Upper lobe of right lung (tissue), 1 donor: Measurements from ENCODE around the gene FIGNL2. TPM values are rescaled to one million over a fixed set of nuclear protein-coding genes. Genes with fewer than 3 reads are reported as not detected.
A peak's percentile ranks its signal among the peaks of the same experiment; 100 is the strongest.

ENCODE experiments used
- ATAC-seq: fragments of 200-7000 bp; cut with Tn5 transposase; one replicate; pipeline ENCODE4 v1.9.1; 2020; ENCODE audit warnings: mild to moderate bottlenecking, moderate library complexity
- DNase-seq: peaks from one replicate; pipeline ENCODE4 v3.0.0-alpha.2; 2020
- H3K27ac ChIP-seq: fragments of 200-600 bp; one replicate; pipeline ENCODE4 v1.8.0; 2022
- H3K27me3 ChIP-seq: fragments of 200-600 bp; one replicate; pipeline ENCODE4 v1.8.0; 2022; ENCODE audit warnings: mild to moderate bottlenecking
- H3K36me3 ChIP-seq: fragments of 200-600 bp; one replicate; pipeline ENCODE4 v1.8.0; 2022
- H3K4me1 ChIP-seq: fragments of 200-600 bp; one replicate; pipeline ENCODE4 v1.8.0; 2022
- H3K4me3 ChIP-seq: fragments of 200-600 bp; one replicate; pipeline ENCODE4 v1.8.0; 2022; ENCODE audit warnings: mild to moderate bottlenecking
- H3K9me3 ChIP-seq: fragments of 200-600 bp; one replicate; pipeline ENCODE4 v1.8.0; 2022
- CTCF ChIP-seq: fragments of 200-600 bp; IDR thresholded peaks from one replicate; pipeline ENCODE4 v1.8.0; 2022; ENCODE audit warnings: antibody characterized with exemption
- intact Hi-C: fragments of 100-400 bp; cut with DNase I; formaldehyde crosslinking; loops from one replicate; pipeline ENCODE4 v1.11.0; 2022
- total RNA-seq: library from RNA; stranded (reverse); fragmentation: NEBNext Ultra II Directional; extraction: Animal tissue kit (Norgen Biotek cat#: 25700); gene quantifications from one replicate; pipeline ENCODE4 v1.2.1, GENCODE V29; 2021
- donor health status: DM: no; HTN: yes; CAD: no; lungs with severe emphysema.

Gene FIGNL2
- total RNA-seq, 1 donor from 2014 or later, result 1.5 TPM

- DNase-seq (no peak), ATAC-seq (no peak)
- Histone ChIP-seq H3K27me3 (peaks cover 3% of the 10 kb centered on the region), H3K9me3 (no peaks in the 10 kb centered on the region), H3K4me1 (peaks cover 6% of the 10 kb centered on the region), H3K4me3 (no peak overlapping the region), H3K27ac (no peak overlapping the region), H3K36me3 (no peaks in the 10 kb centered on the region)
- no peak for TF ChIP-seq CTCF
- intact Hi-C loops, result no loop called here
Measured at GRCh38 chr12:51822261-51822616, 26.3 kb downstream of the FIGNL2 start.

- Histone ChIP-seq H3K27me3 (peaks cover 3% of the 10 kb centered on the region), H3K4me3 (peak overlapping the region; percentile 50), H3K36me3 (no peaks in the 10 kb centered on the region), H3K4me1 (peaks cover 6% of the 10 kb centered on the region), H3K9me3 (no peaks in the 10 kb centered on the region), H3K27ac (peak overlapping the region; percentile 78)
- ATAC-seq (peak; percentile 17), DNase-seq (no peak)
- no peak for TF ChIP-seq CTCF
- intact Hi-C loops, result no loop called here
Measured at GRCh38 chr12:51821440-51822260, 26.9 kb downstream of the FIGNL2 start.

- intact Hi-C loops, result no loop called here
- H3K27me3 ChIP-seq, result peaks cover 3% of the 10 kb centered on the region
- no peaks in the 10 kb centered on the region for H3K36me3 ChIP-seq
- TF ChIP-seq CTCF, result peak; percentile 19
- peak overlapping the region; percentile 78 for H3K27ac ChIP-seq
- H3K9me3 ChIP-seq, result no peaks in the 10 kb centered on the region
- H3K4me1 ChIP-seq, result peaks cover 6% of the 10 kb centered on the region
- peak overlapping the region; percentile 50 for H3K4me3 ChIP-seq
- peak; percentile 83 for ATAC-seq
- peak; percentile 86 for DNase-seq
Measured at GRCh38 chr12:51820526-51821439, 27.7 kb downstream of the FIGNL2 start.

- peaks cover 3% of the 10 kb centered on the region for H3K27me3 ChIP-seq
- peak; percentile 56 for DNase-seq
- H3K36me3 ChIP-seq, result no peaks in the 10 kb centered on the region
- H3K27ac ChIP-seq, result peak overlapping the region; percentile 55
- H3K9me3 ChIP-seq, result no peaks in the 10 kb centered on the region
- TF ChIP-seq CTCF, result no peak
- ATAC-seq, result no peak
- H3K4me3 ChIP-seq, result peak overlapping the region; percentile 50
- H3K4me1 ChIP-seq, result peaks cover 7% of the 10 kb centered on the region
- intact Hi-C loops, result no loop called here
Measured at GRCh38 chr12:51819736-51820525, 28.6 kb downstream of the FIGNL2 start.

- no peak for ATAC-seq
- intact Hi-C loops, result no loop called here
- TF ChIP-seq CTCF, result no peak
Measured at GRCh38 chr12:51818566-51819300, 29.8 kb downstream of the FIGNL2 start.

More at GRCh38 chr12:51818566-51819300, 29.8 kb downstream of the FIGNL2 start:
- Histone ChIP-seq H3K27ac (no peak overlapping the region), H3K36me3 (no peaks in the 10 kb centered on the region), H3K4me3 (no peak overlapping the region), H3K27me3 (peaks cover 3% of the 10 kb centered on the region), H3K9me3 (no peaks in the 10 kb centered on the region), H3K4me1 (peaks cover 10% of the 10 kb centered on the region)
- DNase-seq, result peak; percentile 29
